Stimulated activated naive CD8-positive, alpha-beta T cell treated with anti-CD3 and anti-CD28 coated beads, Interleukin-15, Interleukin-2, amounts not matched to agents 100 U/mL and 50 U/mL, for 24 hours (primary cell): ENCODE measurements around the gene TMC8.

Source experiments
- ATAC-seq: fragments of 150-1000 bp; cut with Tn5 transposase; one replicate; pipeline ENCODE4 v1.10.0; 2021
- DNase-seq: peaks from one replicate; pipeline ENCODE4 v3.0.0; 2021

TMC8 gene

GRCh38 chr17:78124081-78124835 lies 6.3 kb upstream of the TMC8 start:
- ATAC-seq = no peak
- no peak for DNase-seq

- no peak for DNase-seq
- no peak for ATAC-seq
Observed at GRCh38 chr17:78124836-78125137, 5.8 kb upstream of the TMC8 start.

GRCh38 chr17:78125138-78125913 lies 5.2 kb upstream of the TMC8 start:
- no peak for ATAC-seq
- DNase-seq = no peak

GRCh38 chr17:78125976-78126894 lies 4.3 kb upstream of the TMC8 start:
- DNase-seq (no peak), ATAC-seq (no peak)

GRCh38 chr17:78126895-78127238 lies 3.7 kb upstream of the TMC8 start:
- DNase-seq (no peak), ATAC-seq (no peak)

GRCh38 chr17:78127239-78127887 lies 3.2 kb upstream of the TMC8 start:
- DNase-seq = peak; percentile 82
- ATAC-seq = peak; percentile 47

GRCh38 chr17:78127888-78128550 lies 2.6 kb upstream of the TMC8 start:
- no peak for DNase-seq
- ATAC-seq = no peak

- peak; percentile 75 for DNase-seq
Observed at GRCh38 chr17:78128551-78129350, 1.8 kb upstream of the TMC8 start, which contains the start of gene TMC6. TSS of gene TMC6 (minus strand) at chr17:78128755. CDS start at chr17:78126832, 1,923 bp downstream.

GRCh38 chr17:78129351-78130089 lies 1.1 kb upstream of the TMC8 start:
- DNase-seq (peak; percentile 66), ATAC-seq (no peak)

More at GRCh38 chr17:78128551-78129350, 1.8 kb upstream of the TMC8 start, which contains the start of gene TMC6:
- peak; percentile 1 for ATAC-seq

GRCh38 chr17:78130090-78130436 lies 508 bp upstream of the TMC8 start:
- ATAC-seq (no peak), DNase-seq (no peak)

- peak; percentile 70 for DNase-seq
- ATAC-seq = peak; percentile 4
Observed at GRCh38 chr17:78131172-78132083, 857 bp downstream of the TMC8 start.

- peak; percentile 83 for DNase-seq
- ATAC-seq = peak; percentile 15
Observed at GRCh38 chr17:78132084-78132676, 1.6 kb downstream of the TMC8 start.

- no peak for ATAC-seq
- DNase-seq = no peak
Observed at GRCh38 chr17:78132767-78133178, 2.2 kb downstream of the TMC8 start.

GRCh38 chr17:78133179-78133951 lies 2.8 kb downstream of the TMC8 start:
- DNase-seq = no peak
- no peak for ATAC-seq

GRCh38 chr17:78133971-78134898 lies 3.7 kb downstream of the TMC8 start:
- peak; percentile 76 for DNase-seq
- ATAC-seq = peak; percentile 4

- ATAC-seq = no peak
- DNase-seq = no peak
Observed at GRCh38 chr17:78134899-78135385, 4.4 kb downstream of the TMC8 start.
